ENCODE measurements around the gene FAM177B.

FAM177B gene

DNA sequence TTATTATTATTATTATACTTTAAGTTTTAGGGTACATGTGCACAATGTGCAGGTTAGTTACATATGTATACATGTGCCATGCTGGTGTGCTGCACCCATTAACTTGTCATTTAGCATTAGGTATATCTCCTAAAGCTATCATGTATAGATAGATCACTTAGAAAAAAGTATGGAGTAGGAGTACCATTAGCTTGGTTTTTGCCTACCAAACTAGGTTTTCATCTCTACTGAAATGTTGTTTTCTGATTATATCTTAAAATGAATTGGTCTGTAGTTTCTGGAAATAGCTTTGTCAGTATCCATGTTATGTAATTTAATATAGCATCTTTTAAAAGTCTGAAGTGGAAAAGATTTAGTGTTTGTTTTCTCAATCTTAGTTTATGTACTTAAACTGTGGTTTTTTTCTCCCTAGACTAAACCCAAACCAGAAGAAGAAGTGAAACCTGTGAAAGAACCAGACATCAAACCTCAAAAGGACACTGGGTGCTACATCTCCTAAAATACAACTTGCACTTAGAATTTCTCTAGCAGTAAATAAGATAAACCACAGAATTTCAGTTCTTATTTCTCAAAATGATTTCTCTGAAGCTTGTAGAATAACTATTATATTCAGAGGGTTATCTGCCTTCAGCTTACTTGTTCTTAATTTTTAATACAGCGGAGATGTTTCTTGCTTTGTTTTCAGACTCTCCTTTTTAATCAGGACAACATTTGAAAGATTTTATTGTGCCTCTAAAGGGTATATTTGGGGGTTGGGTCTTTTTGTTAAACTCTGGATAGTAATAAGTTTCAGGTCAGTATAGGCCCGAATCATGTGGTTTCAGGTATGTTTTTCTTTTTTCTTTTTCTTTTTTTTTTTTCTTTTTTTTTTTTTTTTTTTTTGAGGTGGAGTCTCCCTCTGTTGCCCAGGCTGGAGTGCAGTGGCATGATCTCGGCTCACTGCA is 4.5 kb upstream of the FAM177B start:
- Histone ChIP-seq H3K27me3 (ENCODE audit: insufficient read depth, low read depth) (no peaks in the 10 kb centered on the region), H4K20me1 (ENCODE audit: insufficient read depth) (0 out of 2 replicates have a peak, but pooled peaks cover 4% of the 10 kb centered on the region), H3K9ac (no peak overlapping the region), H3K36me3 (ENCODE audit: insufficient read depth) (peaks cover 13% of the 10 kb centered on the region; the same call in 1 of the 2 replicates), H3K4me3 (IDR thresholded peaks at IDR 0.05; ENCODE audit: insufficient read depth, low read depth, low read length) (no peak overlapping the region), H3K79me2 (ENCODE audit: insufficient read depth, low read depth) (no peaks in the 10 kb centered on the region), H2AFZ (ENCODE audit: low read depth) (no peak overlapping the region), H3K4me1 (ENCODE audit: low read depth, poor library complexity, severe bottlenecking) (peaks cover 30% of the 10 kb centered on the region), H3K27ac (peak overlapping the region; percentile 6; the same call in 1 of the 2 replicates), H3K4me2 (peak overlapping the region; percentile 4; the same call in 1 of the 2 replicates)
- TF ChIP-seq, protein P1, sequence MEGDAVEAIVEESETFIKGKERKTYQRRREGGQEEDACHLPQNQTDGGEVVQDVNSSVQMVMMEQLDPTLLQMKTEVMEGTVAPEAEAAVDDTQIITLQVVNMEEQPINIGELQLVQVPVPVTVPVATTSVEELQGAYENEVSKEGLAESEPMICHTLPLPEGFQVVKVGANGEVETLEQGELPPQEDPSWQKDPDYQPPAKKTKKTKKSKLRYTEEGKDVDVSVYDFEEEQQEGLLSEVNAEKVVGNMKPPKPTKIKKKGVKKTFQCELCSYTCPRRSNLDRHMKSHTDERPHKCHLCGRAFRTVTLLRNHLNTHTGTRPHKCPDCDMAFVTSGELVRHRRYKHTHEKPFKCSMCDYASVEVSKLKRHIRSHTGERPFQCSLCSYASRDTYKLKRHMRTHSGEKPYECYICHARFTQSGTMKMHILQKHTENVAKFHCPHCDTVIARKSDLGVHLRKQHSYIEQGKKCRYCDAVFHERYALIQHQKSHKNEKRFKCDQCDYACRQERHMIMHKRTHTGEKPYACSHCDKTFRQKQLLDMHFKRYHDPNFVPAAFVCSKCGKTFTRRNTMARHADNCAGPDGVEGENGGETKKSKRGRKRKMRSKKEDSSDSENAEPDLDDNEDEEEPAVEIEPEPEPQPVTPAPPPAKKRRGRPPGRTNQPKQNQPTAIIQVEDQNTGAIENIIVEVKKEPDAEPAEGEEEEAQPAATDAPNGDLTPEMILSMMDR (conservative IDR thresholded peaks at IDR 0.05; ENCODE audit: low read depth, low read length): no peak

DNA sequence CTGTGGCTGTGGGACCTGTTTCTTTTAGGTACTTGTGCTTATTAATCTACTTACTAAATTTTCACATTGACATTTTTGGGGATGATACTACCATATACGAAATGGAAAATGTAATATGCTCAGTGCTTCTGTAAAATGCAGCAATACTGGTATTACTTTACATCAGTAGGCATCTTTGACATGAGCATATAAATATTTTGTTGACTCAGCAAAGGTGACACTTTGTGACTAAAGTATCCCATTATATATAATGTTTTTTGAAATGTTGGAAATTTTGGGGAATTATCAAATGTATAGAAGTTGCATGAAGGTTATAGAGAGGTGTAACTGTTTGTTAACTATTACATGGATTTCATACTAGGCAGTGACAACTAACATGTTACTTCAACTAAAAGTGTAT is 2.3 kb upstream of the FAM177B start:
- H3K4me3 ChIP-seq (IDR thresholded peaks at IDR 0.05; ENCODE audit: insufficient read depth, low read depth, low read length): no peak overlapping the region
- no peaks in the 10 kb centered on the region for H3K27me3 ChIP-seq (ENCODE audit: insufficient read depth, low read depth)
- no peak overlapping the region for H3K27ac ChIP-seq
- no peak overlapping the region for H3K9ac ChIP-seq
- H3K4me1 ChIP-seq (ENCODE audit: low read depth, poor library complexity, severe bottlenecking): peaks cover 30% of the 10 kb centered on the region
- no peak overlapping the region for H2AFZ ChIP-seq (ENCODE audit: low read depth)
- H4K20me1 ChIP-seq (ENCODE audit: insufficient read depth): 0 out of 2 replicates have a peak, but pooled peaks cover 4% of the 10 kb centered on the region
- H3K79me2 ChIP-seq (ENCODE audit: insufficient read depth, low read depth): no peaks in the 10 kb centered on the region
- TF ChIP-seq, protein P1 (conservative IDR thresholded peaks at IDR 0.05; ENCODE audit: low read depth, low read length): no peak
- no peak overlapping the region for H3K4me2 ChIP-seq
- H3K36me3 ChIP-seq (ENCODE audit: insufficient read depth): no peaks in the 10 kb centered on the region

DNA sequence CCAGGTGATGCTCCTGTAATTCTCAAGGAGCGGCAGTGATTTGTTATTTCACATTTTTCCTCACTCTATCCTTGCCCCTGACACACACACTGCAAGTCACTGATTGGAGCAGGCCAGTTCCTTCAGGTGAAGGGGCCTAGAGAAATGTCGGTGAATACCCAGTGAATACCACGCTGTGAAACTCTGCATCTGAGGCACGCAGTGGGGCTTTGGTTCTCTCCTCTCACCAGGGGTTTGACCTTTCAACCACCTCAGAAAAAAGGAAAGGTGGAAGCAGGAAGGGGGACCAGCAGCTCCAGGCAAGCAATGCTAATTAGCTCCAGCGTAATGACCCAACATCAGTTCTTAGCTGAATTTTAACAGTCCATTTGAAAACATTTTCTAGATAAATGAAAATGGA is 532 bp upstream of the FAM177B start:
- Histone ChIP-seq H3K79me2 (ENCODE audit: insufficient read depth, low read depth) (no peaks in the 10 kb centered on the region), H3K36me3 (ENCODE audit: insufficient read depth) (no peaks in the 10 kb centered on the region), H3K27me3 (ENCODE audit: insufficient read depth, low read depth) (no peaks in the 10 kb centered on the region), H2AFZ (ENCODE audit: low read depth) (no peak overlapping the region), H3K4me2 (no peak overlapping the region), H3K4me3 (IDR thresholded peaks at IDR 0.05; ENCODE audit: insufficient read depth, low read depth, low read length) (no peak overlapping the region), H3K9ac (no peak overlapping the region), H3K4me1 (ENCODE audit: low read depth, poor library complexity, severe bottlenecking) (peaks cover 23% of the 10 kb centered on the region), H4K20me1 (ENCODE audit: insufficient read depth) (0 out of 2 replicates have a peak, but pooled peaks cover 4% of the 10 kb centered on the region), H3K27ac (no peak overlapping the region)
- TF ChIP-seq, protein P1 (conservative IDR thresholded peaks at IDR 0.05; ENCODE audit: low read depth, low read length): no peak

DNA sequence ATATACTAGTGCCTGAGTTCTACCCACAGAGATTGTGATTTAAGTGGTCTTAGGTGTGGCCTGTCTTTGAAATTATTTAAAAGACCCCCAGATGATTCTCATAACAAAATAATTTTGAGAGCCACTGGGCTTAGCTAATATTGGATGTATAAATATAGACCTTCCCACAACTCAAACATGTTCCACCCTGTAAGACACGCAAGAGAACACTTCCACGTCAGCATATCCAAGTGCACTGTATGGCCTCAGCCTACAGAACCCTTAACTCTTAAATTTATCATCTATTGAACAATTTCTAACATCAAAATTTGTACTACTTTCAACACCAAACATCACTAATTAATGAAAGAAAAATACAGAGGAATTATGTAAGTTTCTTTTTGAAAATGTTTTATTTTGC is 2.5 kb downstream of the FAM177B start:
- Histone ChIP-seq H3K4me2 (no peak overlapping the region), H3K9ac (no peak overlapping the region), H3K36me3 (ENCODE audit: insufficient read depth) (no peaks in the 10 kb centered on the region), H3K79me2 (ENCODE audit: insufficient read depth, low read depth) (no peaks in the 10 kb centered on the region), H3K4me1 (ENCODE audit: low read depth, poor library complexity, severe bottlenecking) (no peaks in the 10 kb centered on the region), H2AFZ (ENCODE audit: low read depth) (no peak overlapping the region), H4K20me1 (ENCODE audit: insufficient read depth) (no peaks in the 10 kb centered on the region), H3K27me3 (ENCODE audit: insufficient read depth, low read depth) (no peaks in the 10 kb centered on the region), H3K27ac (no peak overlapping the region), H3K4me3 (IDR thresholded peaks at IDR 0.05; ENCODE audit: insufficient read depth, low read depth, low read length) (no peak overlapping the region)
- TF ChIP-seq, protein P1 (conservative IDR thresholded peaks at IDR 0.05; ENCODE audit: low read depth, low read length): no peak
